Measurements from ENCODE around the gene ITSN2. TPM values are rescaled to one million over a fixed set of nuclear protein-coding genes. Genes with fewer than 3 reads are reported as not detected.

Gene ITSN2
- polyA plus RNA-seq, 1 donor from 2014 or later: 10.6 TPM

- Histone ChIP-seq H4K20me1 (ENCODE audit: insufficient read depth) (no peaks in the 10 kb centered on the region), H3K36me3 (ENCODE audit: insufficient read depth, low read length) (no peaks in the 10 kb centered on the region), H3K27me3 (ENCODE audit: insufficient read depth, low read depth, low read length) (no peaks in the 10 kb centered on the region), H3K9me2 (ENCODE audit: insufficient read depth, low read length) (no peaks in the 10 kb centered on the region), H3F3A (ENCODE audit: insufficient read depth, low read length, poor library complexity, severe bottlenecking) (no peaks in the 10 kb centered on the region), H3K9me3 (ENCODE audit: low read length) (no peaks in the 10 kb centered on the region), H3K27ac (ENCODE audit: low read length) (no peak overlapping the region), H3K9ac (ENCODE audit: low read length) (no peak overlapping the region), H3K79me2 (replicated peaks; ENCODE audit: insufficient read depth, low read length) (no peaks in the 10 kb centered on the region), H3K4me2 (ENCODE audit: low read length) (no peak overlapping the region), H3K4me3 (ENCODE audit: low read length) (no peak overlapping the region), H2AFZ (ENCODE audit: low read depth, low read length) (no peak overlapping the region)
- TF ChIP-seq MXI1 (conservative IDR thresholded peaks at IDR 0.05; ENCODE audit: poor library complexity, severe bottlenecking) (no peak), EZH2 (IDR thresholded peaks at IDR 0.05; ENCODE audit: borderline replicate concordance, insufficient read depth, low read length, poor library complexity, severe bottlenecking) (no peak)
Observed at GRCh38 chr2:24285484-24286152, 74.7 kb downstream of the ITSN2 start.

GRCh38 chr2:24280645-24281044 lies 79.7 kb downstream of the ITSN2 start:
- Histone ChIP-seq H3F3A (ENCODE audit: insufficient read depth, low read length, poor library complexity, severe bottlenecking) (no peaks in the 10 kb centered on the region), H3K4me2 (ENCODE audit: low read length) (no peak overlapping the region), H3K9me2 (ENCODE audit: insufficient read depth, low read length) (no peaks in the 10 kb centered on the region), H3K27me3 (ENCODE audit: insufficient read depth, low read depth, low read length) (no peaks in the 10 kb centered on the region), H3K36me3 (ENCODE audit: insufficient read depth, low read length) (no peaks in the 10 kb centered on the region), H3K9ac (ENCODE audit: low read length) (no peak overlapping the region), H4K20me1 (ENCODE audit: insufficient read depth) (no peaks in the 10 kb centered on the region), H2AFZ (ENCODE audit: low read depth, low read length) (no peak overlapping the region), H3K9me3 (ENCODE audit: low read length) (no peaks in the 10 kb centered on the region), H3K4me3 (ENCODE audit: low read length) (no peak overlapping the region), H3K79me2 (replicated peaks; ENCODE audit: insufficient read depth, low read length) (no peaks in the 10 kb centered on the region), H3K27ac (ENCODE audit: low read length) (no peak overlapping the region)
- TF ChIP-seq EP300 (conservative IDR thresholded peaks at IDR 0.05; ENCODE audit: poor library complexity, severe bottlenecking): no peak
- no peak for TF ChIP-seq SMC3 (conservative IDR thresholded peaks at IDR 0.05; ENCODE audit: poor library complexity)
- no peak for TF ChIP-seq CTCF (IDR thresholded peaks at IDR 0.05; ENCODE audit: poor library complexity, severe bottlenecking)
- TF ChIP-seq TAF1 (IDR thresholded peaks at IDR 0.05; ENCODE audit: low read depth): no peak

GRCh38 chr2:24280161-24280560 lies 80.2 kb downstream of the ITSN2 start:
- no peaks in the 10 kb centered on the region for H3K79me2 ChIP-seq (replicated peaks; ENCODE audit: insufficient read depth, low read length)
- no peak overlapping the region for H3K27ac ChIP-seq (ENCODE audit: low read length)

More at GRCh38 chr2:24280161-24280560, 80.2 kb downstream of the ITSN2 start:
- Histone ChIP-seq H3K4me2 (ENCODE audit: low read length) (no peak overlapping the region), H3K4me3 (ENCODE audit: low read length) (no peak overlapping the region), H3K9me3 (ENCODE audit: low read length) (no peaks in the 10 kb centered on the region), H3F3A (ENCODE audit: insufficient read depth, low read length, poor library complexity, severe bottlenecking) (no peaks in the 10 kb centered on the region), H3K9me2 (ENCODE audit: insufficient read depth, low read length) (no peaks in the 10 kb centered on the region), H3K27me3 (ENCODE audit: insufficient read depth, low read depth, low read length) (no peaks in the 10 kb centered on the region), H3K9ac (ENCODE audit: low read length) (no peak overlapping the region), H2AFZ (ENCODE audit: low read depth, low read length) (no peak overlapping the region), H3K36me3 (ENCODE audit: insufficient read depth, low read length) (no peaks in the 10 kb centered on the region), H4K20me1 (ENCODE audit: insufficient read depth) (no peaks in the 10 kb centered on the region)
- TF ChIP-seq EZH2 (IDR thresholded peaks at IDR 0.05; ENCODE audit: borderline replicate concordance, insufficient read depth, low read length, poor library complexity, severe bottlenecking) (no peak), TAF1 (IDR thresholded peaks at IDR 0.05; ENCODE audit: low read depth) (no peak), POLR2AphosphoS5 (IDR thresholded peaks at IDR 0.05) (no peak), MXI1 (conservative IDR thresholded peaks at IDR 0.05; ENCODE audit: poor library complexity, severe bottlenecking) (no peak), CTCF (IDR thresholded peaks at IDR 0.05; ENCODE audit: poor library complexity, severe bottlenecking) (no peak), EP300 (conservative IDR thresholded peaks at IDR 0.05; ENCODE audit: poor library complexity, severe bottlenecking) (no peak), RAD21 (conservative IDR thresholded peaks at IDR 0.05) (no peak), SMC3 (conservative IDR thresholded peaks at IDR 0.05; ENCODE audit: poor library complexity) (no peak), REST (IDR thresholded peaks at IDR 0.05; ENCODE audit: borderline replicate concordance) (no peak)
